Measurements from ENCODE around the gene PDE7B. TPM values are rescaled to one million over a fixed set of nuclear protein-coding genes. Genes with fewer than 3 reads are reported as not detected.
A peak's percentile ranks its signal among the peaks of the same experiment; 100 is the strongest.

The PDE7B gene
- total and polyA plus RNA-seq, 2 donors from 2014 or later: 4.6 to 15.4 TPM

DNA sequence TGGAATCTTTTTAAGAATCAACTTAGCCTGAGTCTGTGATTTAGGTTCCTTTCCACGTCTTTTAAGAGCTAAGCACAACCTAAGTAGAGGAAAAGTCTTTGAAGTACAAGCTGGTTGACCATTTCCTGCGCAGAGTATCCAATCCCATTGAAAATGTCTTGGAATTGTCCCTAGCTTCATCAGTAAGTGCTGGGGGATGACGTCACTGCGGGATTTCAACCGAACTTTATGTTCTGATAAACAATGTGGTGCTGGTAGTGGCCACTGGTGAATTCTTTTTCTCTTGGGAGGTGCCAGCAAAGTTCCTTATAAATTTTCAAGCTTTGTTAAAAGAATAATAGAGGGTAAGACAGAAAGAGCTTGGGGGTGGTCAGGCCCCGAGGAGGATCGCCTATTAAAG is 69.2 kb downstream of the PDE7B start:
- Histone ChIP-seq H3K4me3 (ENCODE audit: low read length in 3 of 3) (no peak overlapping the region), H3K27ac (ENCODE audit: low read depth in 2 of 2, low read length in 2 of 2) (no peak overlapping the region), H3K9me3 (ENCODE audit: control insufficient read depth in 2 of 3, insufficient read depth in 1 of 3, low read length in 3 of 3) (no peaks in the 10 kb centered on the region), H3K4me1 (ENCODE audit: control insufficient read depth in 2 of 3, insufficient read depth in 2 of 3, low read depth in 1 of 3, low read length in 3 of 3) (no peaks in the 10 kb centered on the region), H3K9ac (ENCODE audit: low read length in 3 of 3) (no peak overlapping the region), H3K36me3 (ENCODE audit: control insufficient read depth in 2 of 3, insufficient read depth in 3 of 3, low read length in 3 of 3) (no peaks in the 10 kb centered on the region), H3K27me3 (ENCODE audit: control insufficient read depth, insufficient read depth, low read length) (no peaks in the 10 kb centered on the region)
- TF ChIP-seq, protein P1, sequence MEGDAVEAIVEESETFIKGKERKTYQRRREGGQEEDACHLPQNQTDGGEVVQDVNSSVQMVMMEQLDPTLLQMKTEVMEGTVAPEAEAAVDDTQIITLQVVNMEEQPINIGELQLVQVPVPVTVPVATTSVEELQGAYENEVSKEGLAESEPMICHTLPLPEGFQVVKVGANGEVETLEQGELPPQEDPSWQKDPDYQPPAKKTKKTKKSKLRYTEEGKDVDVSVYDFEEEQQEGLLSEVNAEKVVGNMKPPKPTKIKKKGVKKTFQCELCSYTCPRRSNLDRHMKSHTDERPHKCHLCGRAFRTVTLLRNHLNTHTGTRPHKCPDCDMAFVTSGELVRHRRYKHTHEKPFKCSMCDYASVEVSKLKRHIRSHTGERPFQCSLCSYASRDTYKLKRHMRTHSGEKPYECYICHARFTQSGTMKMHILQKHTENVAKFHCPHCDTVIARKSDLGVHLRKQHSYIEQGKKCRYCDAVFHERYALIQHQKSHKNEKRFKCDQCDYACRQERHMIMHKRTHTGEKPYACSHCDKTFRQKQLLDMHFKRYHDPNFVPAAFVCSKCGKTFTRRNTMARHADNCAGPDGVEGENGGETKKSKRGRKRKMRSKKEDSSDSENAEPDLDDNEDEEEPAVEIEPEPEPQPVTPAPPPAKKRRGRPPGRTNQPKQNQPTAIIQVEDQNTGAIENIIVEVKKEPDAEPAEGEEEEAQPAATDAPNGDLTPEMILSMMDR (IDR thresholded peaks at IDR 0.05; ENCODE audit: borderline replicate concordance, extremely low read depth, insufficient read depth): no peak
- intact Hi-C loops (cut with DNase I): no loop called here
- no peak for FAIRE-seq
- no peak for DNase-seq

DNA sequence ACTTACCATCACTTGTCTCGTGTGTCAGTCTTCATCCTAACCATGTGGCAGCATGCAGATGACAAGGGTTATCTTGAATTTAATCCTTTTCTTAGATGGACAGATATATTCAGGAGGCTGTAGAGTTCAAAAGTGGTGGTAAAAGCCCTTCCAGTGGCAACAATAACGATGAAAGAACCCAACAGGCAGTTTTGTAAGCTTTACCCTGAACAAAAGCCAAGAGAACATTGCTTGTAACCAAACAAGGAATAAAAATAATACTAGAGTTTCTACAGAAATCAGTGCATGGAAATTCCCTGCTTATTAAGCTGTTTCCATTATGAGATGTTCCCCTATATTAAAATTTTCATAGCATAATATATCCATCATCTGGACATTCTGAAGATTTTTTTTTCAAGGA is 69.7 kb downstream of the PDE7B start:
- TF ChIP-seq, protein P1 (IDR thresholded peaks at IDR 0.05; ENCODE audit: borderline replicate concordance, extremely low read depth, insufficient read depth): no peak
- FAIRE-seq (no peak), DNase-seq (no peak)
- H3K27ac ChIP-seq (ENCODE audit: low read depth in 2 of 2, low read length in 2 of 2): no peak overlapping the region
- no peaks in the 10 kb centered on the region for H3K4me1 ChIP-seq (ENCODE audit: control insufficient read depth in 2 of 3, insufficient read depth in 2 of 3, low read depth in 1 of 3, low read length in 3 of 3)
- H3K9ac ChIP-seq (ENCODE audit: low read length in 3 of 3): no peak overlapping the region
- intact Hi-C loops (cut with DNase I): no loop called here
- no peaks in the 10 kb centered on the region for H3K27me3 ChIP-seq (ENCODE audit: control insufficient read depth, insufficient read depth, low read length)
- no peaks in the 10 kb centered on the region for H3K9me3 ChIP-seq (ENCODE audit: control insufficient read depth in 2 of 3, insufficient read depth in 1 of 3, low read length in 3 of 3)
- H3K4me3 ChIP-seq (ENCODE audit: low read length in 3 of 3): no peak overlapping the region
- H3K36me3 ChIP-seq (ENCODE audit: control insufficient read depth in 2 of 3, insufficient read depth in 3 of 3, low read length in 3 of 3): no peaks in the 10 kb centered on the region

DNA sequence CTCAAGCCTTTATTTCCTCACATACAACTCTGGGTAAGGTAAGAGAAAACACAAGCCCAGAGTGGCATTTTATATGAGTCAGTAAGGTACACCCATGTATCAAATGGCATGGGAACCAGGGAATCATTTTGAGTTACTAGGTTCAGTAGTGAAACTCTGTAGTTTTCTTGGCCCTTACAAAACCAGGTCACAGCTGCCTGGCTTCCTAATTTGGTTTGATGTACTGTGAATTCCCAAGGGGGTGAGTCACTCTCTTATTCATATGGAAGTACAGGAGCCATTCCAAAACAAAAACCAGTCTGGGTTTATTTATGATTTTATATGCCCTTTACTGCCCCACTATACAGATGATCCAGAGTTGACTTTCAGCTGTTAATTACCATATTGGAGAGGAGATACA is 70.7 kb downstream of the PDE7B start:
- Histone ChIP-seq H3K9me3 (ENCODE audit: control insufficient read depth in 2 of 3, insufficient read depth in 1 of 3, low read length in 3 of 3) (no peaks in the 10 kb centered on the region), H3K4me3 (ENCODE audit: low read length in 3 of 3) (no peak overlapping the region), H3K9ac (ENCODE audit: low read length in 3 of 3) (no peak overlapping the region), H3K4me1 (ENCODE audit: control insufficient read depth in 2 of 3, insufficient read depth in 2 of 3, low read depth in 1 of 3, low read length in 3 of 3) (no peaks in the 10 kb centered on the region), H3K27me3 (ENCODE audit: control insufficient read depth, insufficient read depth, low read length) (no peaks in the 10 kb centered on the region), H3K36me3 (ENCODE audit: control insufficient read depth in 2 of 3, insufficient read depth in 3 of 3, low read length in 3 of 3) (no peaks in the 10 kb centered on the region), H3K27ac (ENCODE audit: low read depth in 2 of 2, low read length in 2 of 2) (no peak overlapping the region)
- peak; percentile 52 for FAIRE-seq
- intact Hi-C loops (cut with DNase I): no loop called here
- TF ChIP-seq, protein P1 (IDR thresholded peaks at IDR 0.05; ENCODE audit: borderline replicate concordance, extremely low read depth, insufficient read depth): no peak
- DNase-seq: peak in 3 of 5 donors; percentile 19 to 66 (median 65)

DNA sequence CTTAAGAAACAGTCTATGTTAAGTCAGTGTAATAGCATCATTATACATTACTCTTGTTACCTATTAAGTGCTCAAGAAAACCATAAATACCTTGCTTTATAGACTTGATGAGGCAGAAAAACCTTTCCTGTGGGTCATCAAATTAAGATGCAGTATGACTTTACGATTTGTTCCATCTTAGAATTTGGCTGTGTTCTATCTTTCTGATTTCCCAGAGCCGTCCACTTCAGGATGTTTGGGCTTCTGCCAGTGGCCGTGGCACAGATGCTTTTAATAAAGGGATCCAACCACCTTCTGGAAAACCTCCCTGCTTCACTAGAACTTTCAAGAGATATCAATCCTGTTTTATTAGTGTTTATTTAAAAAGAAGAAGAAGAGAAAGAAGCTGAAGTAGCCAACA is 71.2 kb downstream of the PDE7B start:
- FAIRE-seq (no peak), DNase-seq (no peak)
- Histone ChIP-seq H3K4me1 (ENCODE audit: control insufficient read depth in 2 of 3, insufficient read depth in 2 of 3, low read depth in 1 of 3, low read length in 3 of 3) (no peaks in the 10 kb centered on the region), H3K27me3 (ENCODE audit: control insufficient read depth, insufficient read depth, low read length) (no peaks in the 10 kb centered on the region), H3K27ac (ENCODE audit: low read depth in 2 of 2, low read length in 2 of 2) (no peak overlapping the region), H3K9ac (ENCODE audit: low read length in 3 of 3) (no peak overlapping the region), H3K4me3 (ENCODE audit: low read length in 3 of 3) (no peak overlapping the region), H3K36me3 (ENCODE audit: control insufficient read depth in 2 of 3, insufficient read depth in 3 of 3, low read length in 3 of 3) (no peaks in the 10 kb centered on the region), H3K9me3 (ENCODE audit: control insufficient read depth in 2 of 3, insufficient read depth in 1 of 3, low read length in 3 of 3) (no peaks in the 10 kb centered on the region)
- intact Hi-C loops (cut with DNase I): no loop called here
- TF ChIP-seq, protein P1 (IDR thresholded peaks at IDR 0.05; ENCODE audit: borderline replicate concordance, extremely low read depth, insufficient read depth): no peak

Data from kidney (tissue), 14 donors.